MV-4-11 (cell line): Measurements from ENCODE around the gene OGDHL.
"Not testable (repeated sequence)": the region's sequence is repeated elsewhere in the genome, so short reads cannot be mapped to it uniquely, and the experiment has no call there.

Source experiments
- DNase-seq: peaks from one replicate; lab custom pipeline; 2025; lab: John Stamatoyannopoulos, UW

OGDHL gene

GRCh38 chr10:49738616-49739360 is 23.3 kb downstream of the OGDHL start:
- no peak for DNase-seq

- no peak for DNase-seq
Measured at GRCh38 chr10:49737474-49738201, 24.5 kb downstream of the OGDHL start.

GRCh38 chr10:49736564-49737113 is 25.5 kb downstream of the OGDHL start:
- DNase-seq, result no peak

GRCh38 chr10:49735848-49736563 is 26.1 kb downstream of the OGDHL start:
- no peak for DNase-seq

GRCh38 chr10:49735161-49735560 is 27.0 kb downstream of the OGDHL start:
- DNase-seq, result no peak

GRCh38 chr10:49734676-49735075 is 27.4 kb downstream of the OGDHL start:
- DNase-seq, result no peak

- DNase-seq, result no peak
Measured at GRCh38 chr10:49733866-49734265, 28.3 kb downstream of the OGDHL start.

GRCh38 chr10:49726593-49726992 is 35.5 kb downstream of the OGDHL start:
- DNase-seq, result peak; percentile 19

GRCh38 chr10:49715157-49715556 is 47.0 kb downstream of the OGDHL start:
- DNase-seq, result not testable (repeated sequence)

- no peak for DNase-seq
Measured at GRCh38 chr10:49713266-49713665, 48.9 kb downstream of the OGDHL start.

GRCh38 chr10:49711481-49711880 is 50.6 kb downstream of the OGDHL start:
- no peak for DNase-seq

- no peak for DNase-seq
Measured at GRCh38 chr10:49710966-49711365, 51.2 kb downstream of the OGDHL start.

- DNase-seq, result no peak
Measured at GRCh38 chr10:49709934-49710333, 52.2 kb downstream of the OGDHL start.

GRCh38 chr10:49707585-49707984 is 54.5 kb downstream of the OGDHL start:
- no peak for DNase-seq

- no peak for DNase-seq
Measured at GRCh38 chr10:49700997-49701396, 61.1 kb downstream of the OGDHL start.

- no peak for DNase-seq
Measured at GRCh38 chr10:49700211-49700610, 61.9 kb downstream of the OGDHL start.

- DNase-seq, result no peak
Measured at GRCh38 chr10:49698679-49699078, 63.4 kb downstream of the OGDHL start.

- DNase-seq, result no peak
Measured at GRCh38 chr10:49696311-49696710, 65.8 kb downstream of the OGDHL start.

- DNase-seq, result no peak
Measured at GRCh38 chr10:49694466-49694865, 67.7 kb downstream of the OGDHL start.

- no peak for DNase-seq
Measured at GRCh38 chr10:49691588-49691987, 70.5 kb downstream of the OGDHL start.

- DNase-seq, result no peak
Measured at GRCh38 chr10:49690698-49691356, 71.3 kb downstream of the OGDHL start.

GRCh38 chr10:49689882-49690510 is 72.1 kb downstream of the OGDHL start:
- DNase-seq, result no peak
